Neuronal stem cell (in vitro differentiated cells): ENCODE results near the gene PRKRA.

ENCODE experiments used
- DNase-seq: peaks from one replicate; pipeline ENCODE4 v3.0.0-alpha.2; 2013; ENCODE audit warnings: low spot score
- H2AFZ ChIP-seq: one replicate; pipeline ENCODE4 v1.6.1; 2013; ENCODE audit warnings: mild to moderate bottlenecking, low read length, inconsistent platforms
- H2AK5ac ChIP-seq: 2 replicates; pipeline ENCODE4 v1.6.1; 2013; ENCODE audit warnings: low read depth, mild to moderate bottlenecking, inconsistent platforms, low read length, moderate library complexity, mixed read lengths
- H2BK120ac ChIP-seq: 2 replicates; pipeline ENCODE4 v1.6.1; 2013; ENCODE audit warnings: low read depth, mild to moderate bottlenecking, inconsistent platforms, low read length, moderate library complexity, mixed read lengths
- H2BK12ac ChIP-seq: one replicate; pipeline ENCODE4 v1.6.1; 2013; ENCODE audit warnings: low read length, inconsistent platforms
- H2BK15ac ChIP-seq: 2 replicates; pipeline ENCODE4 v1.6.1; 2013; ENCODE audit warnings: mild to moderate bottlenecking, low read length, inconsistent platforms, mixed read lengths
- H2BK5ac ChIP-seq: one replicate; pipeline ENCODE4 v1.6.1; 2013; ENCODE audit warnings: inconsistent platforms, mild to moderate bottlenecking, low read length, moderate library complexity
- H3K14ac ChIP-seq: one replicate; pipeline ENCODE4 v1.6.1; 2013; ENCODE audit warnings: low read length, inconsistent platforms
- H3K18ac ChIP-seq: 2 replicates; pipeline ENCODE4 v1.6.1; 2013; ENCODE audit warnings: low read length, inconsistent platforms
- H3K23ac ChIP-seq: 2 replicates; pipeline ENCODE4 v1.6.1; 2013; ENCODE audit warnings: low read depth, mild to moderate bottlenecking, mixed read lengths, low read length, inconsistent platforms; ENCODE audit not compliant: poor library complexity
- H3K27ac ChIP-seq: replicated peaks from 3 replicates; pipeline ENCODE4 v1.5.1; 2013; ENCODE audit warnings: low read length, inconsistent platforms
- H3K27me3 ChIP-seq, 3 experiments: 2 replicates each; pipeline ENCODE4 v1.6.1; 2013; ENCODE audit warnings: low read length in 3 of 3, mild to moderate bottlenecking in 2 of 3, inconsistent platforms in 1 of 3, low read depth in 1 of 3, mixed read lengths in 1 of 3, moderate library complexity in 1 of 3; ENCODE audit not compliant: control insufficient read depth in 3 of 3, insufficient read depth in 3 of 3
- H3K36me3 ChIP-seq, 2 donors: replicated peaks in 1 of 2; 2 replicates each; pipeline ENCODE4 v1.6.1; 2013; ENCODE audit warnings: low read length in 2 of 2; ENCODE audit not compliant: control insufficient read depth in 2 of 2, insufficient read depth in 2 of 2
- H3K4ac ChIP-seq: 2 replicates; pipeline ENCODE4 v1.6.1; 2013; ENCODE audit warnings: inconsistent platforms, mild to moderate bottlenecking, low read length, moderate library complexity
- H3K4me1 ChIP-seq, 2 donors: 1 replicate in 1 of 2; 2 replicates in 1 of 2; pipeline ENCODE4 v1.6.1; 2013; ENCODE audit warnings: low read length in 2 of 2, low read depth in 1 of 2; ENCODE audit not compliant: control insufficient read depth in 2 of 2, insufficient read depth in 1 of 2
- H3K4me2 ChIP-seq: one replicate; pipeline ENCODE4 v1.6.1; 2013; ENCODE audit warnings: mild to moderate bottlenecking, low read length, inconsistent platforms; ENCODE audit not compliant: insufficient read depth, poor library complexity, severe bottlenecking
- H3K4me3 ChIP-seq, 2 donors: 2 replicates each; pipeline ENCODE4 v1.5.1; 2013; ENCODE audit warnings: low read length in 2 of 2, mild to moderate bottlenecking in 2 of 2, inconsistent platforms in 1 of 2, moderate library complexity in 1 of 2
- H3K79me1 ChIP-seq: one replicate; pipeline ENCODE4 v1.6.1; 2013; ENCODE audit warnings: low read depth, mild to moderate bottlenecking, inconsistent platforms, low read length, moderate library complexity
- H3K9ac ChIP-seq: one replicate; pipeline ENCODE4 v1.6.1; 2013; ENCODE audit warnings: mild to moderate bottlenecking, low read depth, low read length, inconsistent platforms; ENCODE audit not compliant: poor library complexity
- H3K9me3 ChIP-seq, 2 donors: replicated peaks in 1 of 2; 2 replicates each; pipeline versions ENCODE3 to v1.6.1; 2013; ENCODE audit warnings: low read length in 2 of 2, mild to moderate bottlenecking in 2 of 2, inconsistent platforms in 1 of 2, low read depth in 1 of 2, mixed read lengths in 1 of 2, moderate library complexity in 1 of 2; ENCODE audit not compliant: control insufficient read depth in 2 of 2, insufficient read depth in 1 of 2
- H4K8ac ChIP-seq: one replicate; pipeline ENCODE4 v1.6.1; 2013; ENCODE audit warnings: low read depth, mild to moderate bottlenecking, inconsistent platforms, low read length, moderate library complexity
- H4K91ac ChIP-seq: one replicate; pipeline ENCODE4 v1.6.1; 2013; ENCODE audit warnings: low read length, low read depth, mild to moderate bottlenecking, inconsistent platforms; ENCODE audit not compliant: poor library complexity
- WGBS, 2 donors: extraction: QIAGEN DNeasy Blood & Tissue Kit; methylation state at CpG; one replicate each; pipeline ENCODE4 v1.1.7; 2013; ENCODE audit warnings: missing lambda C conversion rate in 2 of 2, mixed read lengths in 1 of 2; ENCODE audit not compliant: insufficient read length in 2 of 2, insufficient replicate concordance in 1 of 2; ENCODE audit errors: extremely low coverage in 2 of 2; 5-methylcytosine and 5-hydroxymethylcytosine counted together

The PRKRA gene

GRCh38 chr2:178422097-178422496 lies 28.9 kb downstream of the PRKRA start:
- Histone ChIP-seq H3K23ac (no peak overlapping the region), H3K27me3 (no peaks in the 10 kb centered on the region), H3K14ac (no peak overlapping the region), H4K91ac (no peak overlapping the region), H3K27ac (no peak overlapping the region), H3K4me2 (no peak overlapping the region), H3K4me1 (no peaks in the 10 kb centered on the region), H4K8ac (no peak overlapping the region), H3K4me3 (no peak overlapping the region), H2BK5ac (no peak overlapping the region), H2BK15ac (no peak overlapping the region), H3K18ac (no peak overlapping the region), H2AK5ac (no peak overlapping the region), H2BK120ac (no peak overlapping the region), H3K36me3 (peaks cover 4 to 16% of the 10 kb centered on the region in 2 donors), H2AFZ (no peak overlapping the region), H3K4ac (no peak overlapping the region), H3K79me1 (no peaks in the 10 kb centered on the region), H3K9me3 (peaks cover 0 to 9% of the 10 kb centered on the region in 2 donors), H3K9ac (no peak overlapping the region), H2BK12ac (no peak overlapping the region)
- no peak for DNase-seq
- WGBS, 2 donors = no CpG with 5 or more reads among the region's 3 CpGs

GRCh38 chr2:178420463-178420999 lies 30.4 kb downstream of the PRKRA start:
- no peak overlapping the region for H3K9ac ChIP-seq
- no peak overlapping the region for H3K4me3 ChIP-seq

GRCh38 chr2:178419123-178419522 lies 31.9 kb downstream of the PRKRA start:
- no peak overlapping the region for H3K4ac ChIP-seq
- no peak overlapping the region for H3K4me2 ChIP-seq

More at GRCh38 chr2:178420463-178420999, 30.4 kb downstream of the PRKRA start:
- H3K79me1 ChIP-seq = no peaks in the 10 kb centered on the region
- no peak overlapping the region for H2BK5ac ChIP-seq
- H2BK120ac ChIP-seq = no peak overlapping the region
- H3K18ac ChIP-seq = no peak overlapping the region
- no peak for DNase-seq
- no peak overlapping the region for H3K27ac ChIP-seq
- H4K8ac ChIP-seq = no peak overlapping the region
- H3K27me3 ChIP-seq = no peaks in the 10 kb centered on the region
- no peak overlapping the region for H3K4me2 ChIP-seq
- H3K9me3 ChIP-seq = peaks cover 0 to 4% of the 10 kb centered on the region in 2 donors
- H3K4me1 ChIP-seq = no peaks in the 10 kb centered on the region
- peaks cover 2 to 6% of the 10 kb centered on the region in 2 donors for H3K36me3 ChIP-seq
- no peak overlapping the region for H2AK5ac ChIP-seq
- H3K14ac ChIP-seq = no peak overlapping the region
- H3K23ac ChIP-seq = no peak overlapping the region
- H2BK15ac ChIP-seq = no peak overlapping the region
- no peak overlapping the region for H3K4ac ChIP-seq
- H2AFZ ChIP-seq = no peak overlapping the region
- no CpG with 5 or more reads among the region's 1 CpG for WGBS, 2 donors
- H2BK12ac ChIP-seq = no peak overlapping the region
- no peak overlapping the region for H4K91ac ChIP-seq

GRCh38 chr2:178418426-178418825 lies 32.5 kb downstream of the PRKRA start:
- peaks cover 0 to 3% of the 10 kb centered on the region in 2 donors for H3K4me1 ChIP-seq
- H2BK120ac ChIP-seq = no peak overlapping the region
- H3K4me2 ChIP-seq = no peak overlapping the region
- H4K91ac ChIP-seq = no peak overlapping the region
- no peak overlapping the region for H3K9ac ChIP-seq
- no peak overlapping the region for H3K14ac ChIP-seq
- DNase-seq = no peak
- no peak overlapping the region for H2BK15ac ChIP-seq
- no peak overlapping the region for H2BK5ac ChIP-seq
- WGBS, 2 donors = no CpG with 5 or more reads among the region's 1 CpG
- H3K4me3 ChIP-seq = no peak overlapping the region
- H3K4ac ChIP-seq = no peak overlapping the region
- peaks cover 2 to 6% of the 10 kb centered on the region in 2 donors for H3K36me3 ChIP-seq
- no peak overlapping the region for H3K27ac ChIP-seq
- H3K23ac ChIP-seq = no peak overlapping the region
- no peak overlapping the region for H3K18ac ChIP-seq
- no peak overlapping the region for H2AK5ac ChIP-seq
- H3K79me1 ChIP-seq = no peaks in the 10 kb centered on the region
- no peak overlapping the region for H2BK12ac ChIP-seq
- no peaks in the 10 kb centered on the region for H3K9me3 ChIP-seq
- no peak overlapping the region for H4K8ac ChIP-seq
- no peak overlapping the region for H2AFZ ChIP-seq
- H3K27me3 ChIP-seq = no peaks in the 10 kb centered on the region

More at GRCh38 chr2:178419123-178419522, 31.9 kb downstream of the PRKRA start:
- Histone ChIP-seq H3K36me3 (peaks cover 2 to 6% of the 10 kb centered on the region in 2 donors), H4K91ac (no peak overlapping the region), H3K23ac (no peak overlapping the region), H2BK12ac (no peak overlapping the region), H3K27me3 (no peaks in the 10 kb centered on the region), H2BK5ac (no peak overlapping the region), H4K8ac (no peak overlapping the region), H3K4me1 (peaks cover 0 to 3% of the 10 kb centered on the region in 2 donors), H3K4me3 (no peak overlapping the region), H2BK15ac (no peak overlapping the region), H3K9ac (no peak overlapping the region), H3K79me1 (no peaks in the 10 kb centered on the region), H2AK5ac (no peak overlapping the region), H2AFZ (no peak overlapping the region), H3K18ac (no peak overlapping the region), H3K14ac (no peak overlapping the region), H3K27ac (no peak overlapping the region), H2BK120ac (no peak overlapping the region), H3K9me3 (no peaks in the 10 kb centered on the region)
- no peak for DNase-seq
- WGBS, 2 donors = no CpG with 5 or more reads among the region's 1 CpG
